Esophagus squamous epithelium (tissue), 5 donors: ENCODE data around the gene CHD1L. TPM values are rescaled to one million over a fixed set of nuclear protein-coding genes. Genes with fewer than 3 reads are reported as not detected.
"Not testable (repeated sequence)": the region's sequence is repeated elsewhere in the genome, so short reads cannot be mapped to it uniquely, and the experiment has no call there.

Experiments used
- DNase-seq: peaks from one replicate; lab custom pipeline; 2025; lab: John Stamatoyannopoulos, UW
- H3K27ac ChIP-seq, 4 donors: fragments of 200-600 bp; sonication (generic); one replicate each; pipeline ENCODE4 v1.5.1; 2016 to 2019; ENCODE audit warnings: mild to moderate bottlenecking in 1 of 4
- H3K27me3 ChIP-seq, 4 donors: fragments of 200-600 bp; sonication (generic); 1 replicate in 3 of 4; 2 replicates in 1 of 4; pipeline versions ENCODE4 v1.5.1 to v1.6.0; 2017 to 2021; ENCODE audit warnings: antibody characterized with exemption in 1 of 4
- H3K36me3 ChIP-seq, 3 donors: fragments of 200-600 bp; sonication (generic); one replicate each; pipeline ENCODE4 v1.5.1; 2016 to 2019
- H3K4me1 ChIP-seq, 3 donors: fragments of 200-600 bp; sonication (generic); one replicate each; pipeline ENCODE4 v1.5.1; 2017 to 2019
- H3K4me3 ChIP-seq, 4 donors: fragments of 200-600 bp; sonication (generic); 1 replicate in 3 of 4; 2 replicates in 1 of 4; pipeline ENCODE4 v1.5.1; 2016 to 2019; ENCODE audit warnings: mild to moderate bottlenecking in 2 of 4, moderate library complexity in 1 of 4
- H3K9me3 ChIP-seq, 3 donors: fragments of 200-600 bp; sonication (generic); one replicate each; pipeline ENCODE4 v1.5.1; 2016 to 2019
- CTCF ChIP-seq, 6 experiments: fragments of 450-650 bp in 4 of 6; fragments of 200-600 bp in 2 of 6; sonication (generic) in 2 of 6; IDR thresholded peaks; one replicate each; pipeline ENCODE4 v1.5.1; 2016 to 2019; ENCODE audit warnings: antibody characterized with exemption in 6 of 6, mild to moderate bottlenecking in 4 of 6, moderate library complexity in 4 of 6
- POLR2A ChIP-seq, 4 donors: fragments of 450-650 bp; IDR thresholded peaks; one replicate each; pipeline ENCODE4 v1.6.1; 2017; ENCODE audit warnings: antibody characterized with exemption in 4 of 4, mild to moderate bottlenecking in 4 of 4, moderate library complexity in 3 of 4
- WGBS, 2 donors: methylation state at CpG; one replicate each; pipeline ENCODE4 v1.1.5; 2018; 5-methylcytosine and 5-hydroxymethylcytosine counted together
- intact Hi-C: fragments of 100-400 bp; cut with DNase I; formaldehyde crosslinking; loops from one replicate; pipeline ENCODE4 v1.15.0; 2022
- total RNA-seq, 4 donors: library from RNA; depleted of rRNA; stranded (reverse); fragments of >200 nt; gene quantifications; one replicate each; pipeline ENCODE4 v1.1.0, GENCODE V29; 2016
- donor health status: DM: yes; HTN: yes; CAD: no.

The CHD1L gene
- total RNA-seq, result 10 to 100 TPM in 3 of 4 donors, 1 to 10 TPM in 1; 6.7 to 24.2 (median 18.4) TPM

- DNase-seq, result peak; percentile 80
- no peaks in the 10 kb centered on the region for H3K36me3 ChIP-seq
- no peaks in the 10 kb centered on the region for H3K9me3 ChIP-seq
- no peaks in the 10 kb centered on the region for H3K27me3 ChIP-seq
- peak within 1 kb of the TSS; percentile 79 to 98 (median 92) for H3K4me3 ChIP-seq
- peaks cover 0 to 38% (median 13%) of the 10 kb centered on the region in 3 donors for H3K4me1 ChIP-seq
- peak; percentile 76 to 98 (median 93) for TF ChIP-seq CTCF (IDR thresholded peaks at IDR 0.05)
- TF ChIP-seq POLR2A (IDR thresholded peaks at IDR 0.05), result peak in 1 of 4 donors; percentile 61
- intact Hi-C loops, result loop anchor here (5.0 kb wide), 1 partner anchor 70 kb away; the partner anchor contains the start of gene PRKAB2
- H3K27ac ChIP-seq, result peak within 1 kb of the TSS; percentile 89 to 96 (median 92)
- WGBS, 2 donors, result 0% methylated on average over 7 of the region's 82 CpGs; no CpG with 5 or more reads in 1 of the 2 donors
Observed at GRCh38 chr1:147242449-147243227, at the start of gene CHD1L. Gene CHD1L, plus strand, starts transcription at chr1:147242684. Its CDS starts 20 bp downstream, at chr1:147242704.

DNA sequence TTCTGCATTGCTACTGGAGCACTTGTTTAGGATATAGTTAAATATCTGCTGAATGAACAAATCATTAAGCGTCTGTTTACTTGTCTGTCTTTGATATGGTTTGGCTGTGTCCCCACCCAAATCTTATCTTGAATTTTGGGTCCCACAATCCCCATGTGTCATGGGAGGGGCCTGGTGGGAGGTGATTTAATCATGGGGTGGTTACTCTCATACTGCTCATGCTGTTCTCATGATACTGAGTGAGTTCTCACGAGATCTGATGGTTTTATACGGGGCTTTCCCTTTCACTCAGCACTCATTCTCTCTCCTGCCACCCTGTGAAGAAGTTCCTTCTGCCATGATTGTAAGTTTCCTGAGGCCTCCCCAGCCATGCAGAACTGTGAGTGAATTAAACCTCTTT lies 45.2 kb upstream of the CHD1L start:
- H3K27me3 ChIP-seq, intact Hi-C loops, H3K4me1 ChIP-seq, H3K27ac ChIP-seq, H3K36me3 ChIP-seq, DNase-seq, H3K9me3 ChIP-seq, H3K4me3 ChIP-seq: not testable (repeated sequence)
- 80 to 98% methylated on average over 1 to 3 of the region's 3 CpGs for WGBS, 2 donors

GRCh38 chr1:147201276-147201675 lies 41.2 kb upstream of the CHD1L start:
- H3K4me3 ChIP-seq, result no peak overlapping the region
- WGBS, 2 donors, result 44 to 56% methylated on average over 4 of the region's 4 CpGs
- TF ChIP-seq POLR2A (IDR thresholded peaks at IDR 0.05) (no peak), CTCF (IDR thresholded peaks at IDR 0.05) (no peak)
- no peaks in the 10 kb centered on the region for H3K27me3 ChIP-seq
- intact Hi-C loops, result no loop called here
- no peak overlapping the region for H3K27ac ChIP-seq
- H3K9me3 ChIP-seq, result no peaks in the 10 kb centered on the region
- H3K4me1 ChIP-seq, result no peaks in the 10 kb centered on the region
- no peaks in the 10 kb centered on the region for H3K36me3 ChIP-seq
- no peak for DNase-seq

- Histone ChIP-seq H3K9me3 (no peaks in the 10 kb centered on the region), H3K36me3 (no peaks in the 10 kb centered on the region), H3K27ac (no peak overlapping the region), H3K4me3 (no peak overlapping the region), H3K27me3 (no peaks in the 10 kb centered on the region), H3K4me1 (no peaks in the 10 kb centered on the region)
- WGBS, 2 donors, result 88 to 91% methylated on average over 1 of the region's 1 CpG
- intact Hi-C loops, result no loop called here
- no peak for DNase-seq
- TF ChIP-seq POLR2A (IDR thresholded peaks at IDR 0.05) (no peak), CTCF (IDR thresholded peaks at IDR 0.05) (no peak)
Observed at GRCh38 chr1:147201786-147202185, 40.7 kb upstream of the CHD1L start.

DNA sequence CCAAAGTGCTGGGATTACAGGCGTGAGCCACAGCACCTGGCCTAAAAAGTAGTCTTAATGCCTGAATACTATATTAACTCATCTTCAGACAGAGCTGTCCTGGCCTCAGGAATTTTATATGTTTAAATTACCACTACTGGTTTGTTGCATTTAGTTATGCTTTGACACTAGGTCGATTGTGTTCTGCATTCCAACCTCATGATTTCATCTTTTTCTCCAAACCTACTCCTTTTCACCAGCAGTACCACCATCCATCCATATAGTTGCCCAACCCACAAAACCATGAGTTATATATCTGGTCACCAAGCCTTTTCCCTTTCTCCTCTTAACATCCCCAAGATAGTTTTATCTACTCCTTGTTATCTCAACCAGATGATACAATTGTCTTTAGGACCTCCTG lies 39.9 kb upstream of the CHD1L start:
- intact Hi-C loops, result no loop called here
- H3K9me3 ChIP-seq, result no peaks in the 10 kb centered on the region
- H3K4me1 ChIP-seq, result no peaks in the 10 kb centered on the region
- H3K4me3 ChIP-seq, result no peak overlapping the region
- 63 to 70% methylated on average over 2 of the region's 2 CpGs for WGBS, 2 donors
- no peak overlapping the region for H3K27ac ChIP-seq
- no peak for TF ChIP-seq POLR2A (IDR thresholded peaks at IDR 0.05)
- DNase-seq, result no peak
- no peaks in the 10 kb centered on the region for H3K36me3 ChIP-seq
- H3K27me3 ChIP-seq, result no peaks in the 10 kb centered on the region

GRCh38 chr1:147204080-147204479 lies 38.4 kb upstream of the CHD1L start:
- no peaks in the 10 kb centered on the region for H3K36me3 ChIP-seq
- no peak overlapping the region for H3K4me3 ChIP-seq
- intact Hi-C loops, result no loop called here
- 66 to 79% methylated on average over 3 of the region's 3 CpGs for WGBS, 2 donors
- H3K27ac ChIP-seq, result no peak overlapping the region
- no peaks in the 10 kb centered on the region for H3K9me3 ChIP-seq
- no peaks in the 10 kb centered on the region for H3K4me1 ChIP-seq
- no peak for DNase-seq
- H3K27me3 ChIP-seq, result no peaks in the 10 kb centered on the region
- TF ChIP-seq POLR2A (IDR thresholded peaks at IDR 0.05) (no peak), CTCF (IDR thresholded peaks at IDR 0.05) (no peak)
